HG02678 (cell line): ENCODE measurements around the gene IL17RC.
"Not testable (repeated sequence)": the region's sequence is repeated elsewhere in the genome, so short reads cannot be mapped to it uniquely, and the experiment has no call there.

ENCODE experiments used
- ATAC-seq: cut with Tn5 transposase; IDR thresholded peaks from one replicate; pipeline ENCODE4 v1.9.1; 2021; ENCODE audit warnings: mild to moderate bottlenecking, moderate library complexity; ENCODE audit not compliant: unreplicated experiment

Gene IL17RC

GRCh38 chr3:9891072-9891622 is 25.8 kb upstream of the IL17RC start:
- ATAC-seq: no peak

DNA sequence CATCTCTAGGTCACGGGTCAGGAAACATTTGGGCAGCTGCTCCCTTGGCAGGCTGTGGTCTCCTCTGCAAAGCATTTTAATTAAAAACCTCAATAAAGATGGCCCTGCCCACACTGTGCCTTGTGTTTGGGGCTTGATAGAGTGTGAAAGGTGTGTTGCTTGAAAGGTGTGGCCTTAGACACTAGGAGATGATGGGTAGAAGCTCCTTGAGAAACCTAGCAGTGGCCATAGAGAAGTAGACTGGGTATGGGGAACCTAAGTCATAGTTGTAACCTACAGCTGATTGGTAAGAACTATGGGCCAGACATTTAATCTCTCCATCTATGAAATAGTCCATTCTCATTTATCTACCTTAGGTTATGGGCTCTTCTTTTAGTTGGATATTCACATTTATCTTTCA is 23.2 kb upstream of the IL17RC start:
- no peak for ATAC-seq

DNA sequence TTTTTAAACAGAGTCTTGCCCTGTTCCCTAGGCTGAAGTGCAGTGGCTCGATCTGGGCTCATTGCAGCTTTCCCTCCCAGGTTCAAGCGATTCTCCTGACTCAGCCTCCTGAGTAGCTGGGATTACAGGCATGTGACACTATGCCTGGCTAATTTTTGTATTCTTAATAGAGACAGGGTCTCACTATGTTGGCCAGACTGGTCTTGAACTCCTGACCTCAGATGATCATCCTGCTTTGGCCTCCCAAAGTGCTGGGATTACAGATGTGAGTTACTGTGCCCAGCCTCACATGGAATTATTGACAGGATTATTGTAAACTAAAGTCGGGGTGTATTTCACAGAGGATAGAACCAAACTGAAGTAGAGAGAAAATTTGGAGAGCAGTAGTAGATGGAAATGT is 21.2 kb upstream of the IL17RC start:
- ATAC-seq: not testable (repeated sequence)

DNA sequence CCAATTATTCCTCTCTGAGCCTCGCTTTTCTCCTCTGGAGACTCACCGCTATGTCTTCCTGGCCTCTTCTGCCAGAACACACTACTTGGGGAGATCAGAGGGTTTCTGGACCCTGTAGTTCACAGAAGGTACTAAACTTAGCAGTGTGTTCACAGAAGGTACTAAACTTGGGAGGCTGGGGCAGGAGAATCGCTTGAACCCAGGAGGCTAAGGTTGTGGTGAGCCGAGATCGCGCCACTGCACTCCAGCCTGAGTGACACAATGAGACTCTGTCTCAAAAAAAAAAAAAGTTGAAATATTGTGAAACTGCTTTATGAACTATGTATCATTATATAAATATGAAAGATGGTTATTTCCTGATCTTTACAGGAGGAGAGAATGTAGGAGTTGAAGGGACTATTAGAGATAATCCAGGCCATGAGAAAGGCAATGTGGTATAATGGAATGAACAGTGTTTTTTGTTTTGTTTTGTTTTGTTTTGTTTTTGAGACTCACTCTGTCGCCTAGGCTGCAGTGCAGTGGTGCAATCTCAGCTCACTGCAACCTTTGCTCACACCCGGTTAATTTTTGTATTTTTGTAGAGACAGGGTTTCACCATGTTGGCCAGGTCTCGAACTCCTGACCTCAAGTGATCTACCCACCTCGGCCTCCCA is 20.0 kb upstream of the IL17RC start:
- not testable (repeated sequence) for ATAC-seq

GRCh38 chr3:9897408-9898372 is 19.2 kb upstream of the IL17RC start:
- peak; percentile 65 for ATAC-seq

DNA sequence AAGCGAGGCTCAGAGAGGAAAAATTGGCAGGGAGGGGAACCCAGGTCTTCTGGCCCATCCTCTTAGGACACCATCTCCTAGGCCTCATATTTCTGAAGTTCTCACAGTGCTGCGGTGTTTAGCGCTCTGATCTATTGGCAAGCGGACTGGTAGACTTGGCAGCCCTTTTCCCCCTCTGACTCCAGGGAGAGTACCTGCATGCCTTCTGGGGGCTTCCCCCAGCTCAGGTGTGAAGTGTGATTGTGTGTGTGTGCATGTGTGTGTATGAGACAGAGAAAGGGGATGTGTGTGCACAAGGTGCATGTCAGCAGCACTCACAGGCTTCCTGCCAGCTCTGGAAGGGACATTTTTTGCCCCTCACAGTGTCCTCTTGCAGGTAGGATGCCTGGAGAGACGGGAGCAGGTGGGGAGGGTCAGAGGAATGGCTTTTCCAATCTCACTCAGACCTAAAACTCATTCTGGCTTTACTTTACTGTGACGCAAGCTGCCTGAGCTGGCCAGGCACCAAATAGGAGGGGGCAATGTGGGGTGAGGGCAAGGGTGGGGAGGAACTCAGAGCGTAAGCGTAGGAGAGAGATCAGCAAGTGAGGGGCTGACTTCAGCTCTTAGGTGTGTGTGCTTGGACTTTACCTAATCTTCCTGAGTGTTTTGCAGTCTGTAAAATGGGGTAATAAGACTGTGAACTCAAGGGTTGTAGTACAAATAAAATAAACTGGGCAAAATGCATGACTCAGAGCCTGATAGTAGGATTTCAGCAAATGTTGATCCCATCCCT is 18.2 kb upstream of the IL17RC start:
- ATAC-seq: no peak

DNA sequence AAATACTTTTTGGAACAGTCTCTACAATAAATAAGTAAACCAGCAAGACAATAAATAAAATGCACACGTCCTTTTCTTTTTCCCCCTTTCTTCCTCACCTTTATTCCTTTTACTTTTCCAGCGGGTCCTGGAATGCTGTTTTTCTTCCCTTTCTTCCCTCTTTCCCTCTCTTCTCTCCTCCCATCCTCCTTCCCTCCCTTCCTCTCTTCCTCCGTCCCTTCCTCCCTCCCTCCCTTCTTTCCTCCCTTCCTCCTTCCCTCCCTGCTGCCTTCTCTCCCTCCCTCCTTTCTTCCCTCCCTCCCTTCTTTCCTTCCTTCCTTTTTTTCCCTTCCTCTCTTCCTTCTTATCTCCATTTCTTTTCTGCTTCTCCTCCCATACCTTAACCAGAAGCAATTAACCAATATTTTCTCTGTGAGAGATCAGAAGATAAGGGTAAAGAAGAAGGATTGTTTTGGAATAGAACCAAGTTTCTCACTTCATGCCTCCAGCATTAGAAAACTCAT is 17.6 kb upstream of the IL17RC start:
- no peak for ATAC-seq

DNA sequence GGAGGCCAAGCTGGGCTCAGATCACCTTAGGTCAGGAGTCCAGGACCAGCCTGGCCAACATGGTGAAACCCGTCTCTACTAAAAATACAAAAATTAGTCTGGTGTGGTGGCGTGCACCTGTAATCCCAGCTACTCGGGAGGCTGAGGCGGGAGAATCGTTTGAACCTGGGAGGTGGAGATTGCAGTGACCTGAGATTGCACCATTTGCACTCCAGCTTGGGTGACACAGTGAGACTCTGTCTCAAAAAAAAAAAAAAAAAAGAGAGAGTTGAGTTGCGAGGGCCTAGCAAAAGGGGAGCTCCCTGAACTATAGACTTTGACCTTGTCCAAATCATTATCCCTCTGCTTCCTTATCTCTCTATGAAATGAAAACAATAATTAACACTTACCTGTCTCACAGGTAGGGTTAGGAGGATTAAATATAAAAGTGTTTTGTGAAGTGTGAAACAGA is 15.9 kb upstream of the IL17RC start:
- ATAC-seq: not testable (repeated sequence)

GRCh38 chr3:9901967-9902366 is 14.9 kb upstream of the IL17RC start:
- ATAC-seq: no peak

- ATAC-seq: no peak
These were observed 14.3 kb upstream of the IL17RC start, which contains the start of gene IL17RE for GRCh38 chr3:9902372-9903237. IL17RE (plus strand) TSS chr3:9902848; CDS start chr3:9902933, 85 bp downstream.

GRCh38 chr3:9903238-9903624 is 13.7 kb upstream of the IL17RC start:
- no peak for ATAC-seq

GRCh38 chr3:9903904-9904303 is 13.0 kb upstream of the IL17RC start:
- ATAC-seq: no peak

DNA sequence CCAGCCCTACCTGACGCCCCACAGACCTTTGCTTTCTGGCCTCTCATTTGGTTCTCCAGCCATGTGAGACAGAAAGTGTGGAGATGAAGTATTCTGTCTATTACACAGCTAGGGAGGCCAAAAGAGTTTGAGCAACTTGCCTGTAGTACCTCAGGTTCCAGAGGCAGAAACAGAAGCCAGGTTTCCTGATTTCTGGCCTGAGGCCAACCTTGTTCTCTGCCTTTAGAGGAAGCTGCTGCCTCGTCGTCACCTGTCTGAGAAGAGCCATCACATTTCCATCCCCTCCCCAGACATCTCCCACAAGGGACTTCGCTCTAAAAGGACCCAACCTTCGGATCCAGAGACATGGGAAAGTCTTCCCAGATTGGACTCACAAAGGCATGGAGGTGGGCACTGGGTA is 10.4 kb upstream of the IL17RC start:
- ATAC-seq: no peak

DNA sequence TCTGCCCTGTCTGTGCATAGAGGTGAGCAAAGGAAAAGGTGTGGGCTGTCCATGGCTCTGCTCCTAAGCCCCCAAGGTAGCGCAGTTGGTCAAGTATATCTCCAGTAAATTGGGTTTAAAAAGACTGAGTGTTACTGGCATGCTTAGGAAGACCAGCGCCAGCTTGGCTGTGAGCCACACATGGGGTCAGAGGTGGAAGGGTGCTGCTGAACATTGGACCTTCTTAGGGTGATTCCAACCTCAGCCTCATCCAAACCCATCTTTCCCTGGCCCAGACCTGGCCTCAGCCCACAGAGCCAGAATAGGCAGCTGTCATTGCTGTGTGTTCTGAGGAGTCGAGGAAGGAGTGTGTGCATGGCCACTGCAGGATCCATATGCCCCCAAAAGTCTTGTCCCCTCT is 8.6 kb upstream of the IL17RC start:
- no peak for ATAC-seq

- ATAC-seq: no peak
These were observed 7.5 kb upstream of the IL17RC start for GRCh38 chr3:9909221-9910013.

DNA sequence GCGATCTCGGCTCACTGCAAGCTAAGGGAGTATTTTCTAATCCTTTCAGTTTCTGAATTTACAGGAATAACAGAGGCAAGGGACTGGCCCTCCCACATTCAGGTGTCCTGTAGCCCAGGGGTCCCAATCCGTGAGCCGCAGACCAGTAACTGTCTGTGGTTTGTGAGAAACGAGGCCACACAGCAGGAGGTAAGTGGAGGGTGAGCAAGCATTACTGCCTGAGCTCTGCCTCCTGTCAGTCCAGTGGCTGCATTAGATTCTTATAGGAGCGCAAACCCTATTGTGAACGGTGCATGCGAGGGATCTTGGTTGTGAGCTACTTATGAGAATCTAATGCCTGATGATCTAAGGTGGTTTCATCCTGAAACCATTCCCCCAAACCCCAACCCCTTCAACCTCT is 5.0 kb upstream of the IL17RC start:
- no peak for ATAC-seq

DNA sequence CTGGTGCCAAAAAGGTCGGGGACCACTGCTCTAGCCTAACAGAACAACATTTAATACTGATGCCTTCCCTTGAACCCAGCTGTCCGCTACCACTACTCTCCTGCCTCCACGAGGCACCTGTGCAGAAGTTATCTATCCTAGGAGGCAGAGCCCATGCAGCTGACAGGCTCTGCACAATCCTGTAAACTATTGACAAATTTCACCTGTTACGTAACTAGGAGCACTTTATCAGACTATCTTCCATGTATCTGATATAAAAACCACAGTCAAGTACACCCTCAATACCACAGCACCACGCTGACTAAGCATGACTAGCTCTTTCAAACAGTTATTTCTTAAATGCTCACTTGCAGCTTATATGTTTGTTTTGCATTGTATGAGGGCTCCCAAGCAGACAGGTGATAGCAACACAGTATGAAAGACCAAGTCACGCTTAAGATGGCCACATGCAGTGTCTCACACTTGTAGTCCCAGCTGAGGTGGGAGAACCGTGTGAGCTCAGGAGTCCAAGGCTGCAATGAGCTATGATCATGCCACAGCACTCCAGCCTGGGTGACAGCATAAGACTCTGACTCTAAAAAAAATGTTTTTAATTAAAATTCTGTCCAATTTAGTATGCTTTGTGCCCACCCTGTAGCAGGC is 4.5 kb upstream of the IL17RC start:
- ATAC-seq: no peak

- ATAC-seq: no peak
These were observed 3.3 kb upstream of the IL17RC start for GRCh38 chr3:9913601-9914000.

DNA sequence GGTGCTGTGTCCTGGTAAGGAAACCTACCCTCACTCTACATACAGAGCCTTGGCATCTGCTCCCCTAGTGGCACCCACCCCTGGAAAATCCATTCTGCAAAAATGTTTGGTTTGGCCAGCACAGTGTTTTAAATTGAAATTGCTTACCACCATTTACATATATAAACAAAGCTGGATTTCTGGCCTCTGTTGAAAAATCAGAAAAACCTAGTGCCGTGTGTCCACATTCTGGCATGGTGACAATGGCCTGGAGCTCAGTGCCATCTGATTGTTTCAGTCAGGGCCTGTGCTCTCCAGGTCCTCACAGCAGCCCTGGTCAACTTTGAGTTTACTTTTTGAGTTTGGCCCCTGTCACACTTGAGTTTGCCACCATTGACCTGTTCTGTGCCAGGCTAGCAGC is 2.9 kb upstream of the IL17RC start:
- ATAC-seq: no peak
